A172 (cell line): ENCODE results near the gene IGFLR1. TPM values are rescaled to one million over a fixed set of nuclear protein-coding genes. Genes with fewer than 3 reads are reported as not detected.
A peak's percentile ranks its signal among the peaks of the same experiment; 100 is the strongest.

Experiments
- DNase-seq: peaks from one replicate; pipeline ENCODE4 v3.0.0-alpha.2; 2015; ENCODE audit warnings: low spot score
- total RNA-seq: library from RNA; depleted of rRNA; stranded (reverse); fragments of >200 nt; shearing (Covaris generic); gene quantifications from 2 replicates; pipeline ENCODE4 v1.2.3, GENCODE V29; 2014

IGFLR1 gene
- total RNA-seq, 1 experiment from 2014 or later = 22.0 TPM

- DNase-seq = no peak
Measured at GRCh38 chr19:35755550-35756376, 13.5 kb upstream of the IGFLR1 start.

GRCh38 chr19:35755131-35755549 lies 12.9 kb upstream of the IGFLR1 start:
- DNase-seq = no peak

GRCh38 chr19:35754370-35755130 lies 12.3 kb upstream of the IGFLR1 start:
- no peak for DNase-seq

GRCh38 chr19:35753634-35754369 lies 11.6 kb upstream of the IGFLR1 start:
- DNase-seq = no peak

GRCh38 chr19:35752746-35753350 lies 10.6 kb upstream of the IGFLR1 start:
- no peak for DNase-seq

- DNase-seq = no peak
Measured at GRCh38 chr19:35751839-35752745, 9.8 kb upstream of the IGFLR1 start.

GRCh38 chr19:35750167-35750566 lies 7.9 kb upstream of the IGFLR1 start:
- DNase-seq = no peak

- DNase-seq = peak; percentile 99
Measured at GRCh38 chr19:35748106-35749020, 6.1 kb upstream of the IGFLR1 start, which contains the start of gene LIN37. TSS of gene LIN37 (plus strand) at chr19:35748576. CDS start at chr19:35748725, 149 bp downstream.

GRCh38 chr19:35746531-35746930 lies 4.3 kb upstream of the IGFLR1 start:
- no peak for DNase-seq

GRCh38 chr19:35746087-35746462 lies 3.8 kb upstream of the IGFLR1 start:
- DNase-seq = no peak

GRCh38 chr19:35745328-35746086 lies 3.3 kb upstream of the IGFLR1 start, which contains the start of the genes PSENEN and U2AF1L4:
TSS of gene PSENEN (plus strand) at chr19:35745651. CDS start at chr19:35745931, 280 bp downstream.
TSS of gene U2AF1L4 (minus strand) at chr19:35745418. CDS start at chr19:35745391, 27 bp downstream.
- peak; percentile 99 for DNase-seq

- DNase-seq = peak; percentile 95
Measured at GRCh38 chr19:35744430-35745327, 2.4 kb upstream of the IGFLR1 start.

- DNase-seq = no peak
Measured at GRCh38 chr19:35743640-35744429, 1.6 kb upstream of the IGFLR1 start.

GRCh38 chr19:35741203-35741515 lies 1.1 kb downstream of the IGFLR1 start:
- no peak for DNase-seq

GRCh38 chr19:35740423-35741202 lies 1.6 kb downstream of the IGFLR1 start:
- DNase-seq = peak; percentile 92

- no peak for DNase-seq
Measured at GRCh38 chr19:35740108-35740422, 2.2 kb downstream of the IGFLR1 start.
